SU-DHL-6 (cell line): ENCODE data around the gene LRRC73.

Experiments used
- H2AFZ ChIP-seq: fragments of 200-600 bp; sonication (generic); 2 replicates; pipeline ENCODE4 v1.6.1; 2014; ENCODE audit warnings: low read depth, mild to moderate bottlenecking, moderate library complexity, mixed read lengths, antibody characterized with exemption, low read length; ENCODE audit not compliant: severe bottlenecking
- H3F3A ChIP-seq: fragments of 200-600 bp; shearing (Covaris generic); 2 replicates; pipeline ENCODE4 v1.6.0; 2016; ENCODE audit warnings: antibody characterized with exemption, mild to moderate bottlenecking; ENCODE audit not compliant: insufficient read depth
- H3K27ac ChIP-seq: fragments of 200-600 bp; sonication (generic); 2 replicates; pipeline ENCODE4 v1.5.1; 2016; ENCODE audit warnings: low read depth, mild to moderate bottlenecking, low read length, moderate library complexity, mixed read lengths
- H3K27me3 ChIP-seq: fragments of 200-600 bp; sonication (generic), shearing (Covaris generic); 2 replicates; pipeline ENCODE4 v1.6.0; 2014; ENCODE audit warnings: mild to moderate bottlenecking, low read length
- H3K36me3 ChIP-seq: fragments of 200-600 bp; sonication (generic); 2 replicates; pipeline ENCODE4 v1.6.1; 2014; ENCODE audit warnings: mild to moderate bottlenecking, low read length, mixed read lengths
- H3K4me2 ChIP-seq: fragments of 300-600, 200-600 bp; shearing (Covaris generic), sonication (generic); 2 replicates; pipeline ENCODE4 v1.6.0; 2014; ENCODE audit warnings: low read length, low read depth, mild to moderate bottlenecking; ENCODE audit not compliant: poor library complexity, severe bottlenecking
- H3K4me3 ChIP-seq: fragments of 200-600 bp; sonication (generic); 2 replicates; pipeline ENCODE4 v1.5.1; 2014; ENCODE audit warnings: antibody characterized with exemption, low read length, mild to moderate bottlenecking, mixed read lengths; ENCODE audit not compliant: insufficient read depth, poor library complexity, severe bottlenecking
- H3K79me2 ChIP-seq: fragments of 200-600 bp; sonication (generic); 2 replicates; pipeline ENCODE4 v1.6.1; 2014; ENCODE audit warnings: mild to moderate bottlenecking, low read length, moderate library complexity; ENCODE audit not compliant: insufficient read depth
- H3K9ac ChIP-seq: fragments of 200-600 bp; sonication (generic); 2 replicates; pipeline ENCODE4 v1.7.0; 2014; ENCODE audit warnings: mild to moderate bottlenecking, low read length
- H3K9me2 ChIP-seq: fragments of 200-600 bp; sonication (generic); replicated peaks from 2 replicates; pipeline ENCODE4 v1.6.1; 2014; ENCODE audit warnings: low read length; ENCODE audit not compliant: insufficient read depth
- H3K9me3 ChIP-seq: fragments of 200-600 bp; sonication (generic); 2 replicates; pipeline ENCODE4 v1.6.1; 2014; ENCODE audit warnings: low read length, mixed read lengths; ENCODE audit not compliant: insufficient read depth
- H4K20me1 ChIP-seq: fragments of 200-600 bp; sonication (generic); 2 replicates; pipeline ENCODE4 v1.6.1; 2014; ENCODE audit warnings: low read depth, mild to moderate bottlenecking, antibody characterized with exemption, low read length, moderate library complexity, mixed read lengths
- CTCF ChIP-seq: fragments of 200-600 bp; sonication (generic); IDR thresholded peaks from one replicate; pipeline ENCODE4 v1.5.1; 2017; ENCODE audit warnings: antibody characterized with exemption, mild to moderate bottlenecking, low read length, moderate library complexity; ENCODE audit not compliant: insufficient read depth, poor library complexity, severe bottlenecking
- EZH2phosphoT487 ChIP-seq: fragments of 200-600 bp; sonication (generic), shearing (Covaris generic); conservative IDR thresholded peaks from 2 replicates; pipeline ENCODE4 v1.6.1; 2018; ENCODE audit warnings: mild to moderate bottlenecking, antibody characterized with exemption, low read length, moderate library complexity, mixed read lengths

Gene LRRC73

GRCh38 chr6:43464337-43464736 lies 45.8 kb downstream of the LRRC73 start:
- Histone ChIP-seq H3K9me3 (no peaks in the 10 kb centered on the region), H3K4me3 (no peak overlapping the region), H3K4me2 (no peak overlapping the region), H3K9me2 (no peaks in the 10 kb centered on the region), H3K36me3 (no peaks in the 10 kb centered on the region), H3K27ac (no peak overlapping the region), H3K27me3 (no peaks in the 10 kb centered on the region), H4K20me1 (no peaks in the 10 kb centered on the region), H2AFZ (no peak overlapping the region), H3K79me2 (no peaks in the 10 kb centered on the region), H3K9ac (no peak overlapping the region), H3F3A (peaks cover 5% of the 10 kb centered on the region; the same call in 1 of the 2 replicates)
- TF ChIP-seq CTCF (no peak), EZH2phosphoT487 (no peak)

GRCh38 chr6:43461936-43462335 lies 48.2 kb downstream of the LRRC73 start:
- H3K9ac ChIP-seq, result no peak overlapping the region
- no peak overlapping the region for H3K27ac ChIP-seq
- TF ChIP-seq EZH2phosphoT487 (no peak), CTCF (no peak)
- no peak overlapping the region for H3K4me2 ChIP-seq
- no peaks in the 10 kb centered on the region for H3K27me3 ChIP-seq
- no peaks in the 10 kb centered on the region for H3K9me3 ChIP-seq
- no peaks in the 10 kb centered on the region for H4K20me1 ChIP-seq
- H2AFZ ChIP-seq, result no peak overlapping the region
- H3K4me3 ChIP-seq, result no peak overlapping the region
- no peaks in the 10 kb centered on the region for H3K9me2 ChIP-seq
- peaks cover 10% of the 10 kb centered on the region; the same call in 1 of the 2 replicates for H3F3A ChIP-seq
- no peaks in the 10 kb centered on the region for H3K79me2 ChIP-seq
- no peaks in the 10 kb centered on the region for H3K36me3 ChIP-seq

- H3K9ac ChIP-seq, result no peak overlapping the region
- H3F3A ChIP-seq, result peaks cover 12% of the 10 kb centered on the region; the same call in 1 of the 2 replicates
- no peaks in the 10 kb centered on the region for H4K20me1 ChIP-seq
- no peak overlapping the region for H3K4me2 ChIP-seq
- no peak overlapping the region for H2AFZ ChIP-seq
- H3K9me3 ChIP-seq, result no peaks in the 10 kb centered on the region
- H3K9me2 ChIP-seq, result no peaks in the 10 kb centered on the region
- no peak overlapping the region for H3K27ac ChIP-seq
- H3K79me2 ChIP-seq, result no peaks in the 10 kb centered on the region
- H3K27me3 ChIP-seq, result no peaks in the 10 kb centered on the region
- TF ChIP-seq CTCF (no peak), EZH2phosphoT487 (no peak)
- no peak overlapping the region for H3K4me3 ChIP-seq
- H3K36me3 ChIP-seq, result no peaks in the 10 kb centered on the region
These were observed 50.1 kb downstream of the LRRC73 start for GRCh38 chr6:43460032-43460431.
